AG09319 (cell line): Measurements from ENCODE around the gene EYA4.

Source experiments
- DNase-seq: peaks from one replicate; pipeline ENCODE4 v3.0.0-alpha.2; 2010; ENCODE audit warnings: low read depth; ENCODE audit errors: extremely low read depth
- CTCF ChIP-seq: IDR thresholded peaks from 2 replicates; pipeline ENCODE4 v1.5.1; 2011; ENCODE audit warnings: low read depth, mild to moderate bottlenecking, inconsistent platforms, low read length, moderate library complexity

Gene EYA4

DNA sequence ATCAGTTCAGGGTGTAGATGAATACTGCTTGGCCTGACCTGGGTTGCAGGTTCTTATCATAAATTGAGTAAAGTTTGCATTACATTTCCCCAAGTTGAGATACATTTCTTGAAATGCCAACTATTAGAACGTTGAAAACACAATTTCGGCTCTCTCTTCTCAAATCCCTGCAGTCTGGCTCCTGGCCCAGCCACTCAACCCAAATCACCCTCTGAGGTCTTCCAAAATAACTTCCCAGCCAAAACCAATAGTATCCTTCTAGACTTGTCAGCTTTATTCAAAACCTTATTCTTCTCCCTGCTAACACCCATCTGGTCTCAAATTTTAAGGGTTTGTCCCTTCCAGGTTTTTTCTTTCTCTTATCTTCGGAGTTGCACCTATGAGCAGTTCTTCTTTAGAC, 263.6 kb downstream of the EYA4 start:
- DNase-seq = no peak
- no peak for TF ChIP-seq CTCF

GRCh38 chr6:133505681-133506080, 264.5 kb downstream of the EYA4 start:
- DNase-seq = no peak
- TF ChIP-seq CTCF = no peak

DNA sequence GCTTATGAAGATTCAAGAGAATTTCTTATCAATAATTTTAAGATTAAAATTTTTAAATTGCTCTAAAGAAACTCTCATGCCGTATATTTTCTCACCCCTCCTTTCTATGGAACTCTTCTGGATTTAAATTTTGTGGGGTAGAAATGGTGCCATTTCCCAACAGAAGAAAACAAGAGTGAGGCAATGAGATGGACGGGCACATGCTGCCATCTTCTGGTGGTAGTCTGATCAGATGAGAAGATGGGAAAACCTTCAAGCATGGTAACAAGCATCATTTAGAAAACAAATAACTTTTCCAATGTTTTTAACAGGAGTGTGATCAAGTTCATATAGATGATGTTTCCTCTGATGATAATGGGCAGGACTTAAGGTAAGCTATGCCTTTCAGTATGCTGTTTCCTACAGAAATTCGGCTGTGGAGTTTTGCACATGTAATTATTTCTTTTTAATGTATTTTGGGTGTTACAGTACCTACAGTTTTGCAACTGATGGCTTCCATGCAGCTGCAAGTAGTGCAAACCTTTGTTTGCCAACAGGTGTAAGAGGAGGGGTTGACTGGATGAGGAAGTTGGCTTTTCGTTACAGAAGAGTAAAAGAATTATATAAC, 271.4 kb downstream of the EYA4 start:
- peak; percentile 72 for TF ChIP-seq CTCF

DNA sequence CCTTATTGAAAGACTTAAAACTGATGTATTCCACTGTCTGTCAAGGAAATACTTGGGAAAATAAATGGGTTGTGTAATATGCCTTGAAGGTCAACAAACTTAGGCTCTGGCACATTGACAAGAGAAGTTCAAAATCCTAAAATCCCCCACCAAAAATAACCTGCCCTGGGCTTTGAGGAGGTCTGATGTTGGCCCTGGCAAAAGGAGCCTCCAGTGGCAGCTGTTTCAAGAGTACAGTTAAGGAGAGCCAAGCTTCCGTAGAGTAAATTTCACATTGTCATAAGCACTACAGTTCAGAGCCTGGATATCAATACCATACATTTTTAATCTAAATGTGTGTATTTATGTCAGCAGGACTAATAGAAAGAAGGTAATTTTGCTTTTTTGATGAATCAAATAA, 282.7 kb downstream of the EYA4 start:
- no peak for TF ChIP-seq CTCF
- DNase-seq = no peak

More for the DNA sequence above, 271.4 kb downstream of the EYA4 start:
- peak; percentile 22 for DNase-seq

DNA sequence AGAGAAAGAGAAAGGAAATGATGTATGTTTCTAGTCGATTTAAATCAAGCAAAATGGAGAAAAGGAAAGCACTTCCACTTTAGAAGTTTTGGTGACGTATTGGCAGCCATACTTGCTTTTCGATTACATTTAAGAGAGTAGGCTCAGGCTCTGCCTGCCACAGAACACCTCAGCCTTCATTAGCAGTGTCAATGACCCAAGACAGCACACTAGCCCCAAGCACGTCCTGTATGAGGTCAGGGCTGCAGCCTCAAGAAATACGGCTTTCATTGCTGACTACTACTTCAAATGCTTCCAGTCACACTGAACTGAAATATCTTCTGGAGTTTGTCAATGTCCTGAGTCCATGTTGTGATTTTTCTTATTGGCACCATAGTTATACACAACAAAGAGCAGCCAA, 285.3 kb downstream of the EYA4 start:
- DNase-seq = no peak
- TF ChIP-seq CTCF = no peak

GRCh38 chr6:133528566-133528965, 287.4 kb downstream of the EYA4 start:
- DNase-seq = no peak

DNA sequence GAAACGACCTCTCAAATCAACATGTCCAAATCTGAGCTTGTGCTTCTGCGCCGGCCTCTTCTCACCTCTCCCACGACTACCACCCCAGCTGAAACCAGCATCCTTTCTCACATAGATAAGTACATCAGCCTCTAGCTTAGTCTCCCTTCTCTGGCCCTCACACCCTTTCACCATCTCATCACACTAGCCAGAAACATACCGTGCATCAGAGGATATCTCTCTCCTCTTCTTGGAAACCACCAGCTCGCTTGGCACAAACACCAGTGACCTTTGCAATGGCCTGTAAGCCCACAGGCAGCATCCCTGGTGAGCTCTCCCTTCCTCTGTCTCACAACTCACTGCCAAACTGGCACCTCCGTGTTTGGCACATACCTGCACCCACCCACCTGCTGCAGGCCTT, 291.8 kb downstream of the EYA4 start:
- DNase-seq = no peak
- no peak for TF ChIP-seq CTCF

More at GRCh38 chr6:133528566-133528965, 287.4 kb downstream of the EYA4 start:
- no peak for TF ChIP-seq CTCF
